Stomach (tissue), 9 donors: ENCODE results near the gene SLC25A51. TPM values are rescaled to one million over a fixed set of nuclear protein-coding genes. Genes with fewer than 3 reads are reported as not detected.

Source experiments
- DNase-seq, 2 donors: peaks; one replicate each; pipeline versions ENCODE4 v3.0.0 to v3.0.0-alpha.2; 2013 to 2019
- H3K27ac ChIP-seq, 5 donors: fragments of 200-600 bp in 4 of 5; sonication (generic) in 4 of 5; one replicate each; pipeline ENCODE4 v1.5.1; 2013 to 2019; ENCODE audit warnings: mild to moderate bottlenecking in 1 of 5, moderate library complexity in 1 of 5
- H3K27me3 ChIP-seq, 3 donors: fragments of 200-600 bp; sonication (generic); one replicate each; pipeline ENCODE4 v1.5.1; 2017 to 2019; ENCODE audit warnings: mixed run types in 1 of 3
- H3K36me3 ChIP-seq, 4 donors: fragments of 200-600 bp; sonication (generic); 1 replicate in 3 of 4; 2 replicates in 1 of 4; pipeline ENCODE4 v1.5.1; 2016 to 2019
- H3K4me1 ChIP-seq, 4 donors: fragments of 200-600 bp; sonication (generic); one replicate each; pipeline ENCODE4 v1.5.1; 2016 to 2019
- H3K4me3 ChIP-seq, 4 donors: fragments of 200-600 bp; sonication (generic) in 3 of 4; one replicate each; pipeline ENCODE4 v1.5.1; 2016 to 2019; ENCODE audit warnings: mild to moderate bottlenecking in 1 of 4
- H3K9me3 ChIP-seq, 4 donors: fragments of 200-600 bp; sonication (generic); one replicate each; pipeline ENCODE4 v1.5.1; 2016 to 2019
- EP300 ChIP-seq: sonication (generic); formaldehyde crosslinking; IDR thresholded peaks from one replicate; pipeline ENCODE4 v1.6.1; 2017; ENCODE audit warnings: antibody characterized with exemption
- POLR2A ChIP-seq, 4 donors: fragments of 450-650 bp; IDR thresholded peaks; one replicate each; pipeline ENCODE4 v1.6.1; 2016; ENCODE audit warnings: antibody characterized with exemption in 4 of 4, control low read depth in 2 of 4, mild to moderate bottlenecking in 1 of 4, moderate library complexity in 1 of 4
- POLR2AphosphoS5 ChIP-seq, 3 donors: sonication (generic); formaldehyde crosslinking; IDR thresholded peaks; one replicate each; pipeline ENCODE4 v1.6.1; 2016; ENCODE audit warnings: antibody characterized with exemption in 3 of 3
- WGBS, 5 donors: extraction: QIAGEN DNeasy Blood & Tissue Kit in 3 of 5; methylation state at CpG; one replicate each; pipeline versions ENCODE4 v1.1.5 to v1.1.7; 2013 to 2018; 5-methylcytosine and 5-hydroxymethylcytosine counted together
- intact Hi-C: fragments of 100-400 bp; cut with DNase I; formaldehyde crosslinking; loops from one replicate; pipeline ENCODE4 v1.15.1; 2023; ENCODE audit warnings: low total_unique reads
- polyA plus RNA-seq, 3 donors: library from polyadenylated mRNA; stranded (reverse); fragments of 200-250 nt; gene quantifications; one replicate each; pipeline ENCODE4 v1.2.3, GENCODE V29; 2013
- total RNA-seq, 5 donors: library from RNA; depleted of rRNA; stranded (reverse); fragments of >200 nt; gene quantifications; one replicate each; pipeline versions ENCODE4 v1.1.0 to v1.2.3, GENCODE V29; 2014 to 2016
- TF ChIP-seq, protein P1 (sequence below), 7 experiments: fragments of 450-650 bp in 4 of 7; fragments of 200-600 bp in 3 of 7; sonication (generic) in 3 of 7; IDR thresholded peaks; one replicate each; pipeline ENCODE4 v1.5.1; 2016 to 2019; ENCODE audit warnings: antibody characterized with exemption in 7 of 7, control low read depth in 2 of 7, mild to moderate bottlenecking in 1 of 7
- donor health status: healthy with polysubstance abuse.
- donor health status: Bipolar disorder and iron deficiency.
- donor health status: healthy.

The SLC25A51 gene
- total and polyA plus RNA-seq, 8 donors = 3.5 to 41.5 (median 9.8) TPM

DNA sequence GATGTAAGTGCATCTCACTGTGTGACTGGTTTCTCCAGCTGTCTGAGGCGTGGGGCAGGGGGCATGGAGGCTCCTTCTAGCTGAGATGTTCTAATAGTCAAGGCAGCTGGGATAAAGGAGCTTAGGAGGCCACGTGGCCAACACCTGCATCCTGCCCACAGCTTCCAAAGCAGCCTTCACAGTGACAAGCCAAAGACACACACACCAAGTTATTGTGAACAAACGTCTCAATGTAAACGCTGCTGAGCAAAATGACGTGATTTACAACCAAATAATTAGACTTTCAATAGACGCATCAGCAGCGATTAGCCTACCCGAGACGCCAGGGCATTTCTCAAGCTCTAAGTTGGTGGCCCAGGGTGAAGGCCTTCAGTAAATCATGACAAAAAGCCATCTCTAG, 23.2 kb upstream of the SLC25A51 start:
- TF ChIP-seq, protein P1, sequence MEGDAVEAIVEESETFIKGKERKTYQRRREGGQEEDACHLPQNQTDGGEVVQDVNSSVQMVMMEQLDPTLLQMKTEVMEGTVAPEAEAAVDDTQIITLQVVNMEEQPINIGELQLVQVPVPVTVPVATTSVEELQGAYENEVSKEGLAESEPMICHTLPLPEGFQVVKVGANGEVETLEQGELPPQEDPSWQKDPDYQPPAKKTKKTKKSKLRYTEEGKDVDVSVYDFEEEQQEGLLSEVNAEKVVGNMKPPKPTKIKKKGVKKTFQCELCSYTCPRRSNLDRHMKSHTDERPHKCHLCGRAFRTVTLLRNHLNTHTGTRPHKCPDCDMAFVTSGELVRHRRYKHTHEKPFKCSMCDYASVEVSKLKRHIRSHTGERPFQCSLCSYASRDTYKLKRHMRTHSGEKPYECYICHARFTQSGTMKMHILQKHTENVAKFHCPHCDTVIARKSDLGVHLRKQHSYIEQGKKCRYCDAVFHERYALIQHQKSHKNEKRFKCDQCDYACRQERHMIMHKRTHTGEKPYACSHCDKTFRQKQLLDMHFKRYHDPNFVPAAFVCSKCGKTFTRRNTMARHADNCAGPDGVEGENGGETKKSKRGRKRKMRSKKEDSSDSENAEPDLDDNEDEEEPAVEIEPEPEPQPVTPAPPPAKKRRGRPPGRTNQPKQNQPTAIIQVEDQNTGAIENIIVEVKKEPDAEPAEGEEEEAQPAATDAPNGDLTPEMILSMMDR (IDR thresholded peaks at IDR 0.05) = no peak
- TF ChIP-seq POLR2AphosphoS5 (IDR thresholded peaks at IDR 0.05) (no peak), EP300 (no peak), POLR2A (IDR thresholded peaks at IDR 0.05) (no peak)
- DNase-seq = no peak
- WGBS, 5 donors = 60 to 77% (median 72%) methylated on average over 9 of the region's 9 CpGs
- intact Hi-C loops = loop anchor here (10.0 kb wide), 1 partner anchor 88 kb away; no protein-coding TSS in a partner anchor
- no peaks in the 10 kb centered on the region for H3K9me3 ChIP-seq
- H3K4me1 ChIP-seq = peaks cover 7 to 40% (median 23%) of the 10 kb centered on the region in 4 donors
- no peak overlapping the region for H3K27ac ChIP-seq
- H3K4me3 ChIP-seq = no peak overlapping the region
- peaks cover 6 to 14% (median 8%) of the 10 kb centered on the region in 4 donors for H3K36me3 ChIP-seq
- no peaks in the 10 kb centered on the region for H3K27me3 ChIP-seq

DNA sequence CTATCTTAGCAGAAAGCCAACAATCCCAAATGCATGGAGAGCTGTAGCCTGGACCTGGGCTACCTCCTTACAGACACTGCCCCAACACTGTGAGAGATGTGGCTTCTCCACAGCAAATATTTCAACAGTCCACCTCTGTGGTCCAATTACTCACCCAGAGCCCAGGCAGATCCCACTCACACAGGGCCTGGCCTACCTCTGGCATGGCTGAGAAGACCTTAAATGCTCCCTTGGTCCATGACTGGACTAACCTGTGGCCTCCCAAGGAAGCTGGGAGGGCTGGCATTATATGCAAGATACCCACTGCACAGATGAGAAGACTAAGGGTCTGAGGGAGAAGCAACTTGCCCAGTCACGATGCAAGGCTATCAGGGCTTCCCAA, 22.8 kb upstream of the SLC25A51 start:
- Histone ChIP-seq H3K9me3 (no peaks in the 10 kb centered on the region), H3K27ac (no peak overlapping the region), H3K4me3 (no peak overlapping the region), H3K4me1 (peaks cover 7 to 44% (median 24%) of the 10 kb centered on the region in 4 donors), H3K36me3 (peaks cover 6 to 19% (median 9%) of the 10 kb centered on the region in 4 donors), H3K27me3 (no peaks in the 10 kb centered on the region)
- DNase-seq = no peak
- 71 to 85% (median 77%) methylated on average over 1 of the region's 1 CpG for WGBS, 5 donors
- TF ChIP-seq POLR2A (IDR thresholded peaks at IDR 0.05) (no peak), POLR2AphosphoS5 (IDR thresholded peaks at IDR 0.05) (no peak)
- TF ChIP-seq, protein P1 (IDR thresholded peaks at IDR 0.05) = no peak
- intact Hi-C loops = loop anchor here (10.0 kb wide), 1 partner anchor 88 kb away; no protein-coding TSS in a partner anchor

DNA sequence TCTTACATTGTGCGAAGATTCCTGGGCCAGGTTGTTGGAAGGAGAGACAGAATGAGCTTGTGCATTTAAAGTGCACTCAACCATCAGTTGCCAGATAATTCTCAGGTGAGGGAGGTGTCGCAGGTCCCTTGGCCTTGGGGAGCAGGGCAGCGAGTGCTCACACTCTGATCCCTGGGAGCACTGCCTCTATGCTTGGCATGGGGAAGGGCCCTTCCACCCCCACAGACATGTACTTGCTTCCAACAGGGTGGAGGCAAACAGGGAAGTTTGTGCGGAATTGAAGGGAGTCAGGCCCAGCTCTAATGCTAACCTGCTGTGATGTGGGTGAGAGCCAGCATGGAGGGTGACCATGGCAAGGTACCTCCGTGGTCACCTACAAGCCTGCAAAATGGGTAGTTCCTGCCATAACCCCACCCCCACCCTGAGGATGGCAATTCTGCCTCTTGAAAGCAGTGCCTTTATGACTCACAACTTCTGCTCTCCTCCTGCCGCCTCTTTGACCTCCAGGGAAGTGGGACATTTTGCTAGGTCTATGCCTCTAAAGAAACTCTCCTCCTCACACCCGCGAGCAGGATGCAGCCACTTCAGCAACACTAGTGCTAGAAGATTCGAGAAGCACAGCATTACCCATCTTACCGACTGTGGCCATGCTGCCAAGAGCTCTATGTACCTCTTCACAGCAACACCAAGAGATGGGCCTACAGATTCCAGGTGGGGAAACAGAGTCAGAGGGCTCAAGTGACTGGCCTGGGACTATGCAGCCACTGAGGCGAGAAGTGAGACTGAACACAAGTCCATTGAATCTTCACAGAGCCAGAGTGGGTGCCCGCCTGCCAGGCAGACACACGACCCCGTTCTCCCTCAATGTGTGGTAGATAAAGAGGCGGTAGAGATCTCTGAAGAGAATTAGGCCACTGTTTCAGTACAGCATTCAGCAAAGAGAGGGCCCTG, 22.1 kb upstream of the SLC25A51 start:
- Histone ChIP-seq H3K27me3 (no peaks in the 10 kb centered on the region), H3K4me3 (no peak overlapping the region), H3K9me3 (no peaks in the 10 kb centered on the region), H3K4me1 (peaks cover 7 to 47% (median 24%) of the 10 kb centered on the region in 4 donors), H3K27ac (no peak overlapping the region), H3K36me3 (peaks cover 6 to 19% (median 11%) of the 10 kb centered on the region in 4 donors)
- TF ChIP-seq POLR2A (IDR thresholded peaks at IDR 0.05) (no peak), POLR2AphosphoS5 (IDR thresholded peaks at IDR 0.05) (no peak), EP300 (no peak)
- TF ChIP-seq, protein P1 (IDR thresholded peaks at IDR 0.05) = no peak
- intact Hi-C loops = loop anchor here (10.0 kb wide), 1 partner anchor 89 kb away; no protein-coding TSS in a partner anchor
- 81 to 87% (median 85%) methylated on average over 12 to 15 of the region's 15 CpGs for WGBS, 5 donors
- DNase-seq = no peak

DNA sequence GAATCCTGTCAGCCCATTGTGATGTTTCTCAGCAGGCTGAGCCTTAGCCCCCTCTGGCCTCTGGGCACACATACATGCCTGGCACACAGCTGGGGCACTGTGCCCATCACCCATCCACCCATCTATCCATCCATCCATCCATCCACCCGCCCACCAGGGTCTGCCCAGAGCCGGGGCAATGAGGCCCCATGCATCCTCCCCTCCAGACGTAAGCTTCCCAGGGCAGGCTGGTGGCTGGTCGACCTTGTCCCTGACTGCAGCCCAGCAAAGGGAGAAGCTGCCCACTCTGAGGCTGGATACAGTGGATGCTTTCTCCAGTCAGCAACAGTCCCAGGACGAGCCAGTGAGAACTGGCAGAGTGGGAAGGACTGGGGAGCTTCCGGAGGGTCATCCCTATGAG, 21.1 kb upstream of the SLC25A51 start:
- Histone ChIP-seq H3K9me3 (no peaks in the 10 kb centered on the region), H3K27me3 (no peaks in the 10 kb centered on the region), H3K4me3 (no peak overlapping the region), H3K4me1 (peaks cover 7 to 47% (median 24%) of the 10 kb centered on the region in 4 donors), H3K27ac (no peak overlapping the region), H3K36me3 (peaks cover 6 to 19% (median 12%) of the 10 kb centered on the region in 4 donors)
- DNase-seq = no peak
- intact Hi-C loops = loop anchor here (10.0 kb wide), 1 partner anchor 90 kb away; no protein-coding TSS in a partner anchor
- TF ChIP-seq POLR2AphosphoS5 (IDR thresholded peaks at IDR 0.05) (no peak), EP300 (no peak), POLR2A (IDR thresholded peaks at IDR 0.05) (no peak)
- TF ChIP-seq, protein P1 (IDR thresholded peaks at IDR 0.05) = no peak
- 85 to 89% (median 87%) methylated on average over 3 to 6 of the region's 6 CpGs; no CpG with 5 or more reads in 1 of the 5 donors for WGBS, 5 donors
